HepG2 (cell line): ENCODE results near the gene TNRC18. TPM values are rescaled to one million over a fixed set of nuclear protein-coding genes. Genes with fewer than 3 reads are reported as not detected.
A peak's percentile ranks its signal among the peaks of the same experiment; 100 is the strongest.

Source experiments
- ATAC-seq: fragments of 200-7000 bp; cut with Tn5 transposase; 3 replicates; pipeline ENCODE4 v1.9.1; 2020; ENCODE audit warnings: mild to moderate bottlenecking, moderate library complexity
- BruUV-seq: library from RNA; stranded (reverse); fragments of 400-500 nt; replicated peaks from 2 replicates; lab custom pipeline; 2021; lab: Mats Ljungman, UMichigan
- CTCF ChIA-PET: fragments of 300-600 bp; formaldehyde crosslinking; extraction: SDS; loops from one replicate; lab custom pipeline; 2021; ENCODE audit warnings: low total read pairs, inconsistent platforms, low intra/inter-chr PET ratio; lab: Yijun Ruan, JAX
- POLR2A ChIA-PET: fragments of 350-600 bp; sonication (Branson Sonifier 250); formaldehyde crosslinking; loops from one replicate; lab custom pipeline; 2020; ENCODE audit warnings: antibody characterized with exemption, inconsistent platforms; lab: Yijun Ruan, JAX
- DNase-seq: peaks from one replicate; pipeline ENCODE4 v3.0.0-alpha.2; 2015; ENCODE audit warnings: low spot score
- FAIRE-seq: peaks from 3 replicates; lab custom pipeline; 2011; peaks lifted over from hg19 to GRCh38; lab: Jason Lieb, UNC
- H2AFZ ChIP-seq: one replicate; pipeline ENCODE4 v1.6.1; 2011; ENCODE audit warnings: low read length, inconsistent platforms
- H3K27ac ChIP-seq: fragments of 300-600 bp; 3 replicates; pipeline ENCODE4 v1.8.0; 2011; ENCODE audit warnings: mixed run types, mild to moderate bottlenecking, mixed read lengths, low read length, inconsistent platforms; ENCODE audit not compliant: insufficient read depth; ENCODE audit errors: extremely low read length
- H3K27me3 ChIP-seq, 2 experiments: fragments of 200-600 bp in 1 of 2; 2 replicates in 1 of 2; 3 replicates in 1 of 2; pipeline versions ENCODE4 v1.6.0 to v1.8.0; 2011; ENCODE audit warnings: low read length in 2 of 2, mild to moderate bottlenecking in 2 of 2, moderate library complexity in 2 of 2, inconsistent platforms in 1 of 2; ENCODE audit not compliant: insufficient read depth in 2 of 2, control insufficient read depth in 1 of 2
- H3K36me3 ChIP-seq, 2 experiments: fragments of 200-600 bp in 1 of 2; replicated peaks in 1 of 2; 2 replicates in 1 of 2; 3 replicates in 1 of 2; pipeline versions ENCODE4 v1.5.1 to v1.8.0; 2011; ENCODE audit warnings: low read length in 2 of 2, inconsistent platforms in 1 of 2; ENCODE audit not compliant: insufficient read depth in 2 of 2, control insufficient read depth in 1 of 2
- H3K4me1 ChIP-seq: 2 replicates; pipeline ENCODE4 v1.5.1; 2012; ENCODE audit warnings: low read length, inconsistent platforms; ENCODE audit not compliant: insufficient read depth
- H3K4me2 ChIP-seq: 2 replicates; pipeline ENCODE4 v1.6.0; 2011; ENCODE audit warnings: low read depth, low read length, inconsistent platforms
- H3K4me3 ChIP-seq, 3 experiments: fragments of 200-600 bp in 1 of 3; sonication (generic), shearing (Covaris generic) in 1 of 3; replicated peaks in 1 of 3; 2 replicates each; pipeline ENCODE4 v1.5.1; 2011 to 2016; ENCODE audit warnings: low read length in 3 of 3, inconsistent platforms in 2 of 3, low read depth in 2 of 3, mild to moderate bottlenecking in 2 of 3, control low read depth in 1 of 3, mixed read lengths in 1 of 3; ENCODE audit not compliant: insufficient read depth in 1 of 3
- H3K79me2 ChIP-seq: one replicate; pipeline ENCODE4 v1.6.1; 2011; ENCODE audit warnings: low read length, inconsistent platforms; ENCODE audit not compliant: insufficient read depth
- H3K9ac ChIP-seq: 2 replicates; pipeline ENCODE4 v1.6.0; 2011; ENCODE audit warnings: mild to moderate bottlenecking, low read depth, low read length, inconsistent platforms; ENCODE audit not compliant: insufficient read depth
- H3K9me3 ChIP-seq: 2 replicates; pipeline ENCODE4 v1.5.1; 2012; ENCODE audit warnings: mild to moderate bottlenecking, low read length
- H4K20me1 ChIP-seq: 2 replicates; pipeline ENCODE4 v1.6.0; 2011; ENCODE audit warnings: inconsistent platforms, mild to moderate bottlenecking, low read length, moderate library complexity; ENCODE audit not compliant: insufficient read depth
- AFF4 ChIP-seq: sonication (generic); formaldehyde crosslinking; IDR thresholded peaks from 2 replicates; pipeline ENCODE4 v1.4.0; 2020; ENCODE audit warnings: missing genetic modification reagents
- AGO2 ChIP-seq: fragments of 200-400 bp; formaldehyde crosslinking; optimal IDR thresholded peaks from 2 replicates; pipeline ENCODE3; 2017; ENCODE audit warnings: mild to moderate bottlenecking, low read depth, low read length, moderate library complexity
- ATF7 ChIP-seq, 2 experiments: fragments of 450-650 bp in 1 of 2; sonication (generic) in 1 of 2; formaldehyde crosslinking in 1 of 2; IDR thresholded peaks; 2 replicates each; pipeline versions ENCODE4 v1.4.0 to v1.6.1; 2016 to 2020; ENCODE audit warnings: antibody characterized with exemption in 1 of 2, mild to moderate bottlenecking in 1 of 2, missing genetic modification reagents in 1 of 2
- HIVEP1 ChIP-seq: sonication (generic); formaldehyde crosslinking; IDR thresholded peaks from 2 replicates; pipeline ENCODE4 v1.4.0; 2020; ENCODE audit warnings: mild to moderate bottlenecking, missing genetic modification reagents
- HNRNPL ChIP-seq: fragments of 200-400 bp; formaldehyde crosslinking; IDR thresholded peaks from 2 replicates; pipeline ENCODE4 v1.6.1; 2017; ENCODE audit warnings: mild to moderate bottlenecking, low read depth, low read length
- KDM2A ChIP-seq: sonication (generic); formaldehyde crosslinking; IDR thresholded peaks from 2 replicates; pipeline ENCODE4 v1.4.0; 2020; ENCODE audit warnings: low read depth, missing genetic modification reagents, borderline replicate concordance
- MAZ ChIP-seq, 2 experiments: sonication (generic) in 1 of 2; formaldehyde crosslinking in 1 of 2; IDR thresholded peaks; 2 replicates each; pipeline versions ENCODE4 v1.5.0 to v1.6.1; 2012 to 2020; ENCODE audit warnings: low read depth in 2 of 2, mild to moderate bottlenecking in 2 of 2, borderline replicate concordance in 1 of 2, improper control_type of control experiment in 1 of 2, low read length in 1 of 2, missing genetic modification reagents in 1 of 2, moderate library complexity in 1 of 2
- NKX3-1 ChIP-seq: sonication (generic); formaldehyde crosslinking; IDR thresholded peaks from 2 replicates; pipeline ENCODE4 v1.5.0; 2020; ENCODE audit warnings: missing genetic modification reagents
- ZBTB44 ChIP-seq: sonication (generic); formaldehyde crosslinking; IDR thresholded peaks from 2 replicates; pipeline ENCODE4 v1.4.0; 2020; ENCODE audit warnings: missing genetic modification reagents
- ZFP36 ChIP-seq: fragments of 150-350 bp; IDR thresholded peaks from 2 replicates; pipeline ENCODE4 v1.6.1; 2018; ENCODE audit warnings: borderline replicate concordance, low read length, low read depth; ENCODE audit not compliant: partially characterized antibody
- ZNF33A ChIP-seq: sonication (generic); formaldehyde crosslinking; IDR thresholded peaks from 2 replicates; pipeline ENCODE4 v1.5.1; 2020; ENCODE audit warnings: missing genetic modification reagents, mild to moderate bottlenecking, moderate library complexity, borderline replicate concordance
- ZNF414 ChIP-seq: sonication (generic); formaldehyde crosslinking; IDR thresholded peaks from 2 replicates; pipeline ENCODE4 v1.5.0; 2020; ENCODE audit warnings: missing genetic modification reagents
- ZSCAN9 ChIP-seq: IDR thresholded peaks from 2 replicates; pipeline ENCODE4 v1.6.1; 2016; ENCODE audit warnings: borderline replicate concordance
- WGBS: methylation state at CpG from one replicate; pipeline ENCODE4 v1.1.6; 2017; ENCODE audit warnings: low lambda C conversion rate; 5-methylcytosine and 5-hydroxymethylcytosine counted together
- in situ Hi-C: cut with HindIII; loops from 2 replicates; pipeline ENCODE4 v1.10.0; 2017; ENCODE audit warnings: low pct_unique_long_range_greater_than_20kb; ENCODE audit not compliant: extremely low pct_ligation_motif_present
- intact Hi-C: fragments of 100-400 bp; cut with micrococcal nuclease; formaldehyde crosslinking; loops from one replicate; pipeline ENCODE4 v1.10.0; 2022; ENCODE audit not compliant: unreplicated experiment
- polyA plus RNA-seq, 8 experiments: library from polyadenylated mRNA; depleted of rRNA in 3 of 8; stranded (reverse) in 7 of 8; unstranded in 1 of 8; fragments of >200 nt; fragmentation: Illumina TruSeq in 4 of 8; extraction: Trizol in 4 of 8; gene quantifications; 2 replicates each; pipeline versions ENCODE4 v1.2.1 to v1.2.3, GENCODE V29; 2011 to 2016; ENCODE audit warnings: low read depth in 4 of 8, missing spikeins in 1 of 8, mixed read lengths in 1 of 8; ENCODE audit not compliant: insufficient read depth in 1 of 8
- total RNA-seq, 5 experiments: library from RNA; depleted of rRNA; stranded (reverse); fragments of >200 nt; fragmentation: Illumina TruSeq; extraction: Trizol; gene quantifications; 2 replicates each; pipeline ENCODE4 v1.2.3, GENCODE V29; 2016; ENCODE audit warnings: low read depth in 1 of 5
- TF ChIP-seq, protein P1 (sequence below): sonication (generic); formaldehyde crosslinking; IDR thresholded peaks from 2 replicates; pipeline ENCODE4 v1.4.0; 2020; ENCODE audit warnings: missing genetic modification reagents, borderline replicate concordance

Gene TNRC18
- total and polyA plus RNA-seq, 2 of the 13 experiments (the other 11 are each of a cell fraction or from before 2014, with no cell fraction given), result 11.7 to 17.4 TPM

- Histone ChIP-seq H3K9me3 (peaks cover 10% of the 10 kb centered on the region; the same call in 1 of the 2 replicates), H3K27me3 (no peaks in the 10 kb centered on the region), H3K4me3 (no peak overlapping the region), H3K79me2 (peaks cover 2% of the 10 kb centered on the region), H3K9ac (no peak overlapping the region), H3K4me2 (peak overlapping the region; percentile 24; the same call in 1 of the 2 replicates), H4K20me1 (peaks cover 5% of the 10 kb centered on the region; the same call in 1 of the 2 replicates), H3K36me3 (no peaks in the 10 kb centered on the region; a peak in 1 of 5 replicates)
- ChIA-PET POLR2A (interaction anchor here (1.8 kb wide), 1 partner anchor 9 kb away, joined by 5 read pairs; no protein-coding TSS in a partner anchor), CTCF (no interaction called here)
- intact Hi-C loops (no loop called here), in situ Hi-C loops (no loop called here)
- no peak for FAIRE-seq
- 78% methylated on average over 5 of the region's 5 CpGs for WGBS
- ATAC-seq, result peak; percentile 3; the same call in 1 of the 3 replicates
- BruUV-seq, result no TSS peak
- no peak for TF ChIP-seq HIVEP1 (CRISPR knock-in tag)
- TF ChIP-seq ZSCAN9 (CRISPR knock-in tag), result no peak
- no peak for TF ChIP-seq NKX3-1
- peak; percentile 79 for TF ChIP-seq HNRNPL
- TF ChIP-seq AGO2, result peak; percentile 29
- no peak for TF ChIP-seq AFF4 (CRISPR knock-in tag)
- no peak for TF ChIP-seq ATF7 (IDR thresholded peaks at IDR 0.05)
- TF ChIP-seq ATF7 (CRISPR knock-in tag; IDR thresholded peaks at IDR 0.05), result no peak
- no peak for TF ChIP-seq ZFP36
- TF ChIP-seq KDM2A (CRISPR knock-in tag), result 0 out of 2 replicates have a peak, but pooled peaks have one; percentile 4
- TF ChIP-seq ZNF414, result no peak
- TF ChIP-seq, protein P1, sequence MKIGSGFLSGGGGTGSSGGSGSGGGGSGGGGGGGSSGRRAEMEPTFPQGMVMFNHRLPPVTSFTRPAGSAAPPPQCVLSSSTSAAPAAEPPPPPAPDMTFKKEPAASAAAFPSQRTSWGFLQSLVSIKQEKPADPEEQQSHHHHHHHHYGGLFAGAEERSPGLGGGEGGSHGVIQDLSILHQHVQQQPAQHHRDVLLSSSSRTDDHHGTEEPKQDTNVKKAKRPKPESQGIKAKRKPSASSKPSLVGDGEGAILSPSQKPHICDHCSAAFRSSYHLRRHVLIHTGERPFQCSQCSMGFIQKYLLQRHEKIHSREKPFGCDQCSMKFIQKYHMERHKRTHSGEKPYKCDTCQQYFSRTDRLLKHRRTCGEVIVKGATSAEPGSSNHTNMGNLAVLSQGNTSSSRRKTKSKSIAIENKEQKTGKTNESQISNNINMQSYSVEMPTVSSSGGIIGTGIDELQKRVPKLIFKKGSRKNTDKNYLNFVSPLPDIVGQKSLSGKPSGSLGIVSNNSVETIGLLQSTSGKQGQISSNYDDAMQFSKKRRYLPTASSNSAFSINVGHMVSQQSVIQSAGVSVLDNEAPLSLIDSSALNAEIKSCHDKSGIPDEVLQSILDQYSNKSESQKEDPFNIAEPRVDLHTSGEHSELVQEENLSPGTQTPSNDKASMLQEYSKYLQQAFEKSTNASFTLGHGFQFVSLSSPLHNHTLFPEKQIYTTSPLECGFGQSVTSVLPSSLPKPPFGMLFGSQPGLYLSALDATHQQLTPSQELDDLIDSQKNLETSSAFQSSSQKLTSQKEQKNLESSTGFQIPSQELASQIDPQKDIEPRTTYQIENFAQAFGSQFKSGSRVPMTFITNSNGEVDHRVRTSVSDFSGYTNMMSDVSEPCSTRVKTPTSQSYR (CRISPR knock-in tag), result no peak
- TF ChIP-seq MAZ (IDR thresholded peaks at IDR 0.05; ENCODE audit: borderline replicate concordance, low read depth, low read length), result no peak
- TF ChIP-seq MAZ (CRISPR knock-in tag; IDR thresholded peaks at IDR 0.05; ENCODE audit: low read depth), result 0 out of 2 replicates have a peak, but pooled peaks have one; percentile 42
- TF ChIP-seq ZBTB44 (CRISPR knock-in tag), result no peak
- TF ChIP-seq ZNF33A (CRISPR knock-in tag), result no peak
- TF ChIP-seq, all 625 proteins: peak for 4
- H2AFZ ChIP-seq, result no peak overlapping the region
- H3K4me1 ChIP-seq, result peaks cover 54% of the 10 kb centered on the region
- no peak overlapping the region for H3K27ac ChIP-seq
- no peak for DNase-seq
Measured at GRCh38 chr7:5437987-5438386, 14.4 kb upstream of the TNRC18 start.
